T-helper 17 cell (primary cell): ENCODE measurements around the gene TTC16. TPM values are rescaled to one million over a fixed set of nuclear protein-coding genes. Genes with fewer than 3 reads are reported as not detected.
A peak's percentile ranks its signal among the peaks of the same experiment; 100 is the strongest.

ENCODE experiments used
- ATAC-seq: fragments of 150-1000 bp; cut with Tn5 transposase; 2 replicates; pipeline ENCODE4 v1.10.0; 2021; ENCODE audit warnings: mild to moderate bottlenecking, moderate library complexity
- DNase-seq, 3 donors: peaks; one replicate each; pipeline versions ENCODE4 v3.0.0 to v3.0.0-alpha.2; 2020 to 2021
- H3K9me3 ChIP-seq: one replicate; pipeline ENCODE4 v1.7.0; 2013; ENCODE audit warnings: low read length, mild to moderate bottlenecking; ENCODE audit not compliant: control insufficient read depth, poor library complexity, severe bottlenecking
- H3K27ac Mint-ChIP-seq: one replicate; pipeline ENCODE4 v1.8.0; 2022; ENCODE audit warnings: mild to moderate bottlenecking, moderate library complexity, mixed read lengths
- H3K27me3 Mint-ChIP-seq: one replicate; pipeline ENCODE4 v1.8.0; 2022; ENCODE audit warnings: mixed read lengths
- H3K36me3 Mint-ChIP-seq: one replicate; pipeline ENCODE4 v1.8.0; 2022; ENCODE audit warnings: low read depth, mixed read lengths
- H3K4me1 Mint-ChIP-seq: one replicate; pipeline ENCODE4 v1.8.0; 2022; ENCODE audit warnings: mild to moderate bottlenecking, mixed read lengths
- H3K4me3 Mint-ChIP-seq: one replicate; pipeline ENCODE4 v1.8.0; 2022; ENCODE audit warnings: mild to moderate bottlenecking, moderate library complexity, mixed read lengths
- total RNA-seq, 4 donors: library from RNA in 2 of 4; stranded (reverse) in 2 of 4; gene quantifications; one replicate each; pipeline ENCODE4 v1.2.3 and lab custom pipeline; 2022 to 2026

TTC16 gene, protein sequence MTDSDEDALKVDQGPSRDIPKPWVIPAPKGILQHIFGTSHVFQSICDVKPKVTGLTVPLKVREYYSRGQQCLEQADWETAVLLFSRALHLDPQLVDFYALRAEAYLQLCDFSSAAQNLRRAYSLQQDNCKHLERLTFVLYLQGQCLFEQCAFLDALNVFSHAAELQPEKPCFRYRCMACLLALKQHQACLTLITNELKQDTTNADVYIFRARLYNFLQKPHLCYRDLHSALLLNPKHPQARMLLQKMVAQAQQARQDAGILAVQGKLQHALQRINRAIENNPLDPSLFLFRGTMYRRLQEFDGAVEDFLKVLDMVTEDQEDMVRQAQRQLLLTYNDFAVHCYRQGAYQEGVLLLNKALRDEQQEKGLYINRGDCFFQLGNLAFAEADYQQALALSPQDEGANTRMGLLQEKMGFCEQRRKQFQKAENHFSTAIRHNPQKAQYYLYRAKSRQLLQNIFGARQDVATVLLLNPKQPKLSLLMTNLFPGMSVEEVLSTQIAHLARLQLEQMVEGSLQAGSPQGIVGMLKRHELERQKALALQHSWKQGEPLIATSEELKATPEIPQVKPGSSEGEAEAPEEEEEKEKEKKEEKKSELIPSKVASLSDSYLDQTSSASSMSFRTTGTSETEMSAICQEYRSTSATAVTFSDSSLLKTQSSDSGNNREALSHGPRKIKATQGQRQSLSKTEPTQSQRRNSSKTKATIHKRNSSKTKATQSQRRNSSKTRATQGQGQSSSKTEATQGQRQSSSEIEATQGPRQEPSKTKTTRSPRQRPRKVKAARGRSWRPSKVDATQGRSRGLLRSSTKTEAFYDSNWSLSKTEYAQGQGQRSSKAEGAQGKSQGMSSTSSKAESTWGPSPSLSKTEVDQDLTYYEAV
- total RNA-seq (1 to 10 TPM; 3.7 to 4.3 TPM), total RNA-seq (lab: John Stamatoyannopoulos, UW) (4.1 to 11.2 reads per million in 2 donors)

DNA sequence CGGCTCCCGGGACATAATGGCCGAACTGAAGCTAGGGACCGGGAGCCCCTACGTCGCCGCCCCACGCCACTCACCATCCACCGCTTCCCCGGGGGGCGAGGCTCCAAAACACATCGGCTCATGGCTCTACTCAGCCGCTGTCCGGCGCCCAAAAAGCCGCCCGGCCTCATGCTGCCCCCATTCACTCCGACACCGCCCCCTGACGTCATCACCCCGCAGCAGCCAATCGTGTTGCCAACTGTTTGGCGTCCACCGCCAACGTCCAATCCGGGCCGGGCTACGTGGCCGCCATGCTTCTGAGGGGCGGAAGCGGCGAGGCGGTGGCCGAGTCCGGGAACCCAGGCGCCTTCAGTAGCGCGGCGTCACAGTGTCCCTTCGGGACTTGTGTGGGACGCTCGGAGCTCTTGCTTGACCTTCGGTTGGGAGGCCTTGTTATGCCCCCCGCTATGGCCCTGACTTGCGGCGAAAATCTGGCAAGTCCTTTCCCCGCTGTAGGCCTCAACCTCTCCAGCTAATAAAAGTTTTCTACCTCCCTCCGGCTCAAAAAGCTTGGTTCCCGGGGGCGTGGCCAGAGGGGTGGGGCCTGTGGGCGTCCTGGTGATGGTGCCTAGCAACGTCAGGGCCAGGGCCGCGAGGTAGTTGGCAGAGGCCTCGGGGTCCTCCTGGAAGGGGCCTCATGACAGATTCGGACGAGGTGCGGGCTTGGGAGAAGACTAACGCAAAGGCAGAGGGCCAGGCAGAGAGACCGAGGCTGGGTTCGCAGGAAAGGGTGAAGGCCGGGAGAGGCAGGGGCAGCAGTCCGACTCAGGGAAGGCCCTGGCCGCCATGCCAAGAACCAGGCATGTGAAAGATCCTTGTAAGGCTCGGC is at the start of gene TTC16, which contains the start of gene PTRH1:
Gene TTC16 (plus strand): TSS at position 610 of the 868 bp plus-strand sequence. CDS start 67 bp downstream, at position 677.
Gene PTRH1 (minus strand): TSS at position 194 of the 868 bp plus-strand sequence. CDS start 24 bp downstream, at position 170.
- peaks cover 3% of the 10 kb centered on the region for H3K36me3 Mint-ChIP-seq
- peak; percentile 96 for ATAC-seq
- H3K27me3 Mint-ChIP-seq = no peaks in the 10 kb centered on the region
- no peaks in the 10 kb centered on the region for H3K9me3 ChIP-seq
- H3K4me1 Mint-ChIP-seq = peaks cover 29% of the 10 kb centered on the region
- peak; percentile 93 to 95 (median 94) for DNase-seq
- H3K27ac Mint-ChIP-seq = peak within 1 kb of the TSS; percentile 98
- peak within 1 kb of the TSS; percentile 99 for H3K4me3 Mint-ChIP-seq

DNA sequence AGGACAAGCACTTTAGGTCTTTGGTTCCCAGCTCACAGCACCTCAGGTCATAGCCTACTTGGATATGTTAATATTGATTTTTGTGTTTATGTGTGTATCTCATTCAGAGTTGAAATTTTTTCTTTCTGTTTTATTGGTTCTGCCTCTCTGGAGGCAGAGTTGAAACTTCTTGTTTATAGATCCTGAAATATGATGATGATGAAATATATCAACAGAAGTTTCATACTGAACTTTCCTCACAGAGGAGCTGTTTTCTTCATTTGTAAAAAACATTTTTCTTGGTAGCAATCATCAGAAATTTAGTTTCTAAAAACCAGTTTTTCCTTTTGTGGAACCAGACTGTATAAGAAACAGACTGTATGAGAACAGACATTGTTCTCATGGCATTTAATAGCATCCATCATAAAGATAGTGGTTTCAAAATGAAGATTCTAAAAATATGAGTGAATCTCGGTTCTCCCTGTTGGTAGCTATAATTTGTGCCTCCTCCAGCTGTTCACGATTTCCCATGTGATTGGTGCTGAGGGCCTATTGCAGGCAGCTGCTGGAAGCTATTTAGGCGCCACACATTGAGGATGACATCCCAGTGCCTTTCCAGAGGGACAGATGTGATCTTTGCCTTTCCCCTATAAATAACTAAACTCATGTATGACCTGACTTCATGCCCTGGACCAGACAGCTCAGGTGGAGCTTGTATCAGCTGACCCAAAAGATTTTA is 48.6 kb upstream of the TTC16 start:
- no peak for ATAC-seq
- H3K9me3 ChIP-seq = no peaks in the 10 kb centered on the region
- Mint-ChIP-seq H3K27me3 (peaks cover 6% of the 10 kb centered on the region), H3K27ac (no peak overlapping the region), H3K4me1 (peaks cover 3% of the 10 kb centered on the region), H3K36me3 (peaks cover 12% of the 10 kb centered on the region), H3K4me3 (no peak overlapping the region)
- DNase-seq = no peak

DNA sequence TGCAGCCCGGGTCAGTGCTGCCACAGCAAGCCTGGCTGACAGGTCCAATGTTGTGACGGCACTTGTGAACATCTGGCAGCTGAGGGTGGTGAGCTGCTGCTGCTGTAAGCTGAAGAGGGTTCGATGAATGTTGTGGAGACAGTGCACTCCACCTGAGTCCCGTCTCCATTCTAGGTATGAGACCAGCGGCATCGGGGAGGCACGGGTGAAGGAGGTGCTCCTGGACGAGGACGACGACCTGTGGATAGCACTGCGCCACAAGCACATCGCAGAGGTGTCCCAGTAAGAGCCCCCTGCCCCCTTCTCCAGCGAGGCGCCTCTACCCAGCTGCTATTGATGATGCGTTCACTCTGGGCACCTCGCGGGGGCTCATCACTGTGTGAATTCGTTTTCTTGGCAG is 48.0 kb upstream of the TTC16 start:
- Mint-ChIP-seq H3K4me1 (peaks cover 3% of the 10 kb centered on the region), H3K4me3 (no peak overlapping the region), H3K27me3 (peaks cover 6% of the 10 kb centered on the region), H3K36me3 (peaks cover 8% of the 10 kb centered on the region), H3K27ac (no peak overlapping the region)
- H3K9me3 ChIP-seq = no peaks in the 10 kb centered on the region
- no peak for ATAC-seq
- DNase-seq = no peak

DNA sequence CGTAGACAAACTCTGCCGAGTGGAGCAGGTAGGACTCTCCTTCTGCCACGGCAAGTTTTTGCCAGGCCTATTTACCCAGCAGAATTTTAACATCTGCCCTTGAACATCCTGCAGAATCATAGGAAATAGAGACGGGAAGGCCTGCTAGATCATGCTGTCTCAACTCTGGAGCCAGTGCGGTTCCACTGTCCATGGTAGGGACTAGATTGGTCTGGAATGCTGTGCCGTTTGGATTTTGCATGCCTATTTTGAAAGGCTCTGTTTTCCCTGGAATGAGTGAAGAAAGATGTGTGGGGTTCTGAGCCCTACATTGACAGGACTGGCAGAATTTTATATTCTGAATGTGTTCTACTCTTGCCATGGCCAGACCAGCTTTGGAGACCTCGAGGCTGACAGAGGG is 42.6 kb upstream of the TTC16 start:
- H3K4me3 Mint-ChIP-seq = no peak overlapping the region
- DNase-seq (no peak), ATAC-seq (no peak)
- no peak overlapping the region for H3K27ac Mint-ChIP-seq
- no peaks in the 10 kb centered on the region for H3K27me3 Mint-ChIP-seq
- H3K4me1 Mint-ChIP-seq = peaks cover 6% of the 10 kb centered on the region
- peaks cover 4% of the 10 kb centered on the region for H3K36me3 Mint-ChIP-seq
- H3K9me3 ChIP-seq = no peaks in the 10 kb centered on the region

DNA sequence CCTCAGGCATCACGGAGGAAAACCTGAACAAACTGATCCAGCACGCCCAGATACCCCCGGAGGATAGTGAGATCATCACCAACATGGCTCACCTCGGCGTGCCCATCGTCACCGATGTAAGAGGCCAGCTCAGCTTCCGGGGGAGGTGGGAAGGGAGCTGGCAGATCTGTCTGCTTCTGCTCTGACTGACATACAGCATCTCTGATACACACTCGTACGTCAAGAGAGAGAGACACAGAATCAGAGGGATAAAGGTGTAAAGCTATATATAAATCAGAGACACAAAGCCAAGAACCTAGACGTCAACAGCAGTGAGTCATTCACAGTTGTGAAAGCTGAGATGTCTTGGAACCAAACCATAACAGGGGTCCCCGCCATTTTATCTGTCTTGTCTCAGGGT is 39.2 kb upstream of the TTC16 start:
- Mint-ChIP-seq H3K4me3 (no peak overlapping the region), H3K27ac (no peak overlapping the region), H3K27me3 (no peaks in the 10 kb centered on the region), H3K36me3 (no peaks in the 10 kb centered on the region), H3K4me1 (peaks cover 7% of the 10 kb centered on the region)
- no peak for ATAC-seq
- DNase-seq = no peak
- no peaks in the 10 kb centered on the region for H3K9me3 ChIP-seq

DNA sequence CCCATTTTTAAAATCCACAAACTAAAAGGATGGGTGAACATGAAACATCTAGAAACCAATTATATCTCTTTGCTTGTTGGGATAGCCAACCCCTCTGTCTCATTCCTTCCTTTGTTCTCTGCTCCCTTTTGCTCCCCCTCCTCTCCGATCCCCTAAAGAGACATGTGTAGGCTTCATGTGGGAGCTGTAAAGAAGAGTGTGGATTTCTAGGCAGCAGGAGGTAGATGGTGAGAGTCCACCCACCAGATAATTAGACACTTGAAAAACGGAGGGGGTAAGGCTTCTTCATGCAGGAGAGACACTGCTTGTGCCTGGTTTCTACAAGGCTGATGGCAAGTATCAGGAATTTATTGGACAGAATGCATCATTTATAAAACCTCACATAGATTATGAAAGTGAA is 36.4 kb upstream of the TTC16 start:
- Mint-ChIP-seq H3K36me3 (no peaks in the 10 kb centered on the region), H3K27me3 (no peaks in the 10 kb centered on the region), H3K4me3 (no peak overlapping the region)

DNA sequence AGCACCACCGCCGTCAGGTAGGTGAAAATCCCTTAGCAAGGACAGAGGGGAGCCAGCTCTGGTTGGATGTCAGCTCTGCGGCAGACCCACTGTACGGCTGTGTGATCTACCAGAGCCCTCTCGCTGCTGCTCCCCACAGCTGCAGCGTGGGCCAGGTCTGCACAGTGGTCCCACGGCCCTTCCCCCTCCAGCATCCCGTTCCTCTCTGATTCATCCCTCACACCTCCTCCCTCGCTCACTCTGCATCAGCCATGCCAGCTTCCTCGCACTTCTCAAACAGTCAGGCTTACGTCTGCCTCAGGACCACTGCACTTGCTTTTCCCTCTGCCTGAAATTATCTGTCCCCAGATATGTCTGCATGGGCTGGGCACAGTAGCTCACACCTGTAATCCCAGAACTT is 35.7 kb upstream of the TTC16 start:
- peaks cover 9% of the 10 kb centered on the region for H3K4me1 Mint-ChIP-seq
- DNase-seq (no peak), ATAC-seq (no peak)
- H3K9me3 ChIP-seq = no peaks in the 10 kb centered on the region
- no peaks in the 10 kb centered on the region for H3K27me3 Mint-ChIP-seq
- no peak overlapping the region for H3K4me3 Mint-ChIP-seq
- H3K27ac Mint-ChIP-seq = no peak overlapping the region
- no peaks in the 10 kb centered on the region for H3K36me3 Mint-ChIP-seq

More for the DNA sequence above, 36.4 kb upstream of the TTC16 start:
- no peak overlapping the region for H3K27ac Mint-ChIP-seq
- no peaks in the 10 kb centered on the region for H3K9me3 ChIP-seq
- ATAC-seq = no peak
- H3K4me1 Mint-ChIP-seq = peaks cover 7% of the 10 kb centered on the region
- no peak for DNase-seq

DNA sequence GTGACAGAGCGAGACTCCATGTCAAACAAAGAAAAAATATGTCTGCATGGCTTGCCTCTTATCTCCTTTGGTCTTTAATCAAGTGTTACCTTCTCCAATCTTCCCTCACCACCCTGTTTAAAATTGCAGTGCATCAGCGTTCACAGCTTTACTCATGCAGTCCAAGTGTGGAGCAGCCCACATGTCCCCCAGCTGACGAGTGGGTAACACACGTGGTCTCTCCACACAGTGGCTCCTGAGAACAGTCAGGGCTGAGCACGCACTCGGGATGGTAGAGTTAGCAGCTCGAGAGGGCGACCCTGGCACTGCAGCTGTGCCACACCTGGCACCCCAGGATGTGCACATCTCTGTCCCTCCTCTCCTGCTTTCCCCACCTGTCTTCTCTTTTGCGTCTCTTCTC is 35.0 kb upstream of the TTC16 start:
- no peaks in the 10 kb centered on the region for H3K9me3 ChIP-seq
- Mint-ChIP-seq H3K4me3 (no peak overlapping the region), H3K4me1 (peaks cover 7% of the 10 kb centered on the region), H3K27me3 (no peaks in the 10 kb centered on the region), H3K27ac (no peak overlapping the region), H3K36me3 (no peaks in the 10 kb centered on the region)
- no peak for DNase-seq
- ATAC-seq = no peak

DNA sequence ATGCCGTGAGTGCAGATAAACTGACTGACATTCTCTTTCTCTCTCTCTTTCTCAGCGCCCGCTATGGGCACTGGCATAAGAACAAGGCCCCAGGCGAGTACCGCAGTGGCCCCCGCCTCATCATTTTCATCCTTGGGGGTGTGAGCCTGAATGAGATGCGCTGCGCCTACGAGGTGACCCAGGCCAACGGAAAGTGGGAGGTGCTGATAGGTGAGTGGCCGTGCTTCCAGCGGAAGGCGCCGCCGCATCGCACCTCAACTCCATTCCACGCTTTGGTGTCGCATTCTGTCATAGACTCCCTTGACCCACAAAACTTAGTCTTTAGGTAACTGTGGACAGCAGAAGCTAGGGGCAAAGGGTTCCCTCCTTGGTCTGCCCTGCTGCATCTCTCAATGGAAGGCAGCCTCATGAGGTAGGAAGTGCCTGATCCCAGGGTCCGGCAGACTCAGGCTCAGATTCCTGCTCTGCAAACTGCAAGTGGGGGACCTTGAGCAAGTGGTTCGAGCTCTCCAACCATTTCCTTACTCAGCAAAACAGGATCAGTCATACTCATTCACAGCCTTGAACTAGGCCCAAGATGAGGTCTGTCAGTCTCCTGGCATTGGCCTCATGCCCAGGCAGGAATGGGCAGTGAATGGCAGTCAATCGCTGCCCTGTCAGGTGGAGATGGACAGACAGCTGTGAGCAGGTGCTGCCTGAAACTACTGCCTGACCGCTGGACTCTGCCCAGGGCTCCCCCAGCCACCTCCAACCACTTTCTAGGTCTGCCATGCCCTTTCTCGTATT is 33.3 kb upstream of the TTC16 start:
- DNase-seq (no peak), ATAC-seq (no peak)
- no peaks in the 10 kb centered on the region for H3K9me3 ChIP-seq
- Mint-ChIP-seq H3K27ac (no peak overlapping the region), H3K36me3 (no peaks in the 10 kb centered on the region), H3K4me3 (no peak overlapping the region), H3K4me1 (peaks cover 6% of the 10 kb centered on the region), H3K27me3 (no peaks in the 10 kb centered on the region)

DNA sequence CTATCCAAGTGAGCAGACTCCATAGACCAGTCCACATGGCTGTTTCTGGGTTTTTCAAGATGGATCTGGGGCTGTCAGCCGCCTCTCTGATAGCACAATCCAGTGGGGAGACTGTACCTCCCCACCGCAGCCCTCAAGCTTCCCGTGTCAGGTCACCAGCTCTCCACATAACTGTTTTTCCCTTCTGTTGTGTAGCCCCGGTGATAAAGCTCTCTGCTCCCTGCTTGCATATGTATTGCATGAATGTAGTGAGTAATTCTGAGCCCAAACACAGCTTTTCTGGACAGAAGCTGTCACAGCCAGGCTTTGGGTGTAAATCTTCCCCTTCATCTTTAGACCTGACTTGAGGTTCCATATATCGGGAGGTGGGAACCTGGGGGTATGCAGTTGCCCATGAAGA is 32.2 kb upstream of the TTC16 start:
- Mint-ChIP-seq H3K27me3 (no peaks in the 10 kb centered on the region), H3K4me3 (no peak overlapping the region), H3K27ac (no peak overlapping the region), H3K4me1 (peaks cover 5% of the 10 kb centered on the region), H3K36me3 (no peaks in the 10 kb centered on the region)
- no peak for ATAC-seq
- no peaks in the 10 kb centered on the region for H3K9me3 ChIP-seq
- DNase-seq = no peak

DNA sequence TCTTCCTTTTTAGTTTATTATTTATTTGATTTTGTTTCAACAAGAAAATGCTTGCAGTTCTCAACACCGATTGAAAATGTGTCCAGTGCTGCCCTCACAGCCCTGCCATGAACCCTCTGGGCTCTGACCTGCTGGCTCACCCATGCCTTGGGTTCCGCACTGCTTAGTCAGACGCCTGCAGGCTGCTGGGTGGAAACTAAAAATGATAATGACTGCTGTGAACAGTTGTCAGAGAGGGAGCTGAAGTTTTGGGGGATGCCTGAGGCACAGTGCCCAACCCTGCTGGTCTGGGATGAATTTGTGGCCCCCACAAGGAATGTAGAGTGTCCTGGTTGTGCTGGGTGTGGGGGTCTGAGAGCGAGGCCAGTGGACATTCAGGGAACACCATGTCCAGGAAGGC is 31.3 kb upstream of the TTC16 start:
- ATAC-seq (no peak), DNase-seq (no peak)
- H3K4me1 Mint-ChIP-seq = peaks cover 2% of the 10 kb centered on the region
- H3K36me3 Mint-ChIP-seq = no peaks in the 10 kb centered on the region
- H3K9me3 ChIP-seq = no peaks in the 10 kb centered on the region
- H3K4me3 Mint-ChIP-seq = no peak overlapping the region
- H3K27me3 Mint-ChIP-seq = no peaks in the 10 kb centered on the region
- no peak overlapping the region for H3K27ac Mint-ChIP-seq
